Prostate gland (tissue), 2 donors: Measurements from ENCODE around the gene TENT5C.

Experiments used
- POLR2A ChIP-seq: fragments of 450-650 bp; IDR thresholded peaks from one replicate; pipeline ENCODE4 v1.6.1; 2016; ENCODE audit warnings: antibody characterized with exemption, mild to moderate bottlenecking
- POLR2AphosphoS5 ChIP-seq: sonication (generic); formaldehyde crosslinking; IDR thresholded peaks from one replicate; pipeline ENCODE4 v1.6.1; 2017; ENCODE audit warnings: antibody characterized with exemption
- TF ChIP-seq, protein P1 (sequence below), 4 experiments: fragments of 200-600 bp in 2 of 4; fragments of 450-650 bp in 2 of 4; sonication (generic) in 2 of 4; IDR thresholded peaks; 1 replicate in 3 of 4; 2 replicates in 1 of 4; pipeline ENCODE4 v1.5.1; 2016 to 2019; ENCODE audit warnings: antibody characterized with exemption in 4 of 4, mild to moderate bottlenecking in 2 of 4, moderate library complexity in 2 of 4

DNA sequence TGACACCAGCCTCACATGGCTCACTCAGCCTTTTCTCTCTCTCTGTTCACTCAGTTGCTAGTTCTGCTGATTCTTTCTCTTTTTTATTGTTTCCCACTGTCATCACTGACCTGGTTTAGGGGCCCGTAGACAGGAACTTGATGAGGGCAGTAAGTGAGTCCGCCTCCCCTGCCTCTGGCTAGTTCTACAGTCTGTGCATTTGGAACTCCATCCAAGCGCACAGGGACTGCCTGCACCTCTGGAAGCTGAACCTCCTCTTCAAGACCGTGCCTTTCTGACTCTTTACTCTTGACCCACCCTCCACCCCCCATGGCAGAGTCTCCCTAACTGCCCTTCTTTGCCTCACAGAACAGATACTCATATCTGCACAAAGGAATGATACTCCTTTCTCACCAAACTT lies 4.2 kb downstream of the TENT5C start:
- TF ChIP-seq, protein P1, sequence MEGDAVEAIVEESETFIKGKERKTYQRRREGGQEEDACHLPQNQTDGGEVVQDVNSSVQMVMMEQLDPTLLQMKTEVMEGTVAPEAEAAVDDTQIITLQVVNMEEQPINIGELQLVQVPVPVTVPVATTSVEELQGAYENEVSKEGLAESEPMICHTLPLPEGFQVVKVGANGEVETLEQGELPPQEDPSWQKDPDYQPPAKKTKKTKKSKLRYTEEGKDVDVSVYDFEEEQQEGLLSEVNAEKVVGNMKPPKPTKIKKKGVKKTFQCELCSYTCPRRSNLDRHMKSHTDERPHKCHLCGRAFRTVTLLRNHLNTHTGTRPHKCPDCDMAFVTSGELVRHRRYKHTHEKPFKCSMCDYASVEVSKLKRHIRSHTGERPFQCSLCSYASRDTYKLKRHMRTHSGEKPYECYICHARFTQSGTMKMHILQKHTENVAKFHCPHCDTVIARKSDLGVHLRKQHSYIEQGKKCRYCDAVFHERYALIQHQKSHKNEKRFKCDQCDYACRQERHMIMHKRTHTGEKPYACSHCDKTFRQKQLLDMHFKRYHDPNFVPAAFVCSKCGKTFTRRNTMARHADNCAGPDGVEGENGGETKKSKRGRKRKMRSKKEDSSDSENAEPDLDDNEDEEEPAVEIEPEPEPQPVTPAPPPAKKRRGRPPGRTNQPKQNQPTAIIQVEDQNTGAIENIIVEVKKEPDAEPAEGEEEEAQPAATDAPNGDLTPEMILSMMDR (IDR thresholded peaks at IDR 0.05), result no peak
- TF ChIP-seq POLR2AphosphoS5, result no peak
- TF ChIP-seq POLR2A, result no peak
